CD4-positive, CD25-positive, alpha-beta regulatory T cell (primary cell): ENCODE data around the gene RGS19. TPM values are rescaled to one million over a fixed set of nuclear protein-coding genes. Genes with fewer than 3 reads are reported as not detected.

Experiments used
- ATAC-seq, 2 donors: fragments of 150-1000 bp; cut with Tn5 transposase; one replicate each; pipeline ENCODE4 v1.10.0; 2021; ENCODE audit warnings: low read depth in 2 of 2, moderate number of reproducible peaks in 2 of 2, moderate library complexity in 1 of 2
- DNase-seq, 3 donors: peaks; one replicate each; pipeline versions ENCODE4 v3.0.0 to v3.0.0-alpha.2; 2012 to 2022; ENCODE audit warnings: mixed read lengths in 1 of 3
- H3K27ac ChIP-seq: one replicate; pipeline ENCODE4 v1.7.0; 2013; ENCODE audit warnings: mild to moderate bottlenecking, low read length; ENCODE audit not compliant: insufficient read depth, poor library complexity, severe bottlenecking
- H3K27me3 ChIP-seq: one replicate; pipeline ENCODE4 v1.7.0; 2013; ENCODE audit warnings: low read length; ENCODE audit not compliant: control insufficient read depth, insufficient read depth
- H3K36me3 ChIP-seq: one replicate; pipeline ENCODE4 v1.7.0; 2013; ENCODE audit warnings: mild to moderate bottlenecking, low read length, moderate library complexity; ENCODE audit not compliant: control insufficient read depth, insufficient read depth
- H3K4me1 ChIP-seq: 2 replicates; pipeline ENCODE4 v1.7.0; 2013; ENCODE audit warnings: mild to moderate bottlenecking, low read length; ENCODE audit not compliant: insufficient read depth, control insufficient read depth, poor library complexity, severe bottlenecking
- H3K4me3 ChIP-seq: one replicate; pipeline ENCODE4 v1.7.0; 2013; ENCODE audit warnings: low read depth, mild to moderate bottlenecking, low read length, moderate library complexity
- H3K9me3 ChIP-seq, 2 experiments: 1 replicate in 1 of 2; 2 replicates in 1 of 2; pipeline ENCODE4 v1.7.0; 2013; ENCODE audit warnings: low read length in 2 of 2, mild to moderate bottlenecking in 1 of 2, moderate library complexity in 1 of 2; ENCODE audit not compliant: control insufficient read depth in 2 of 2
- H3K27ac Mint-ChIP-seq, 3 donors: one replicate each; pipeline ENCODE4 v1.8.0; 2020 to 2022; ENCODE audit warnings: mild to moderate bottlenecking in 3 of 3, mixed read lengths in 3 of 3, moderate library complexity in 2 of 3
- H3K27me3 Mint-ChIP-seq: one replicate; pipeline ENCODE4 v1.8.0; 2022; ENCODE audit warnings: mild to moderate bottlenecking, mixed read lengths
- H3K36me3 Mint-ChIP-seq: one replicate; pipeline ENCODE4 v1.8.0; 2020; ENCODE audit warnings: mixed read lengths
- H3K4me1 Mint-ChIP-seq, 4 donors: one replicate each; pipeline ENCODE4 v1.8.0; 2020 to 2022; ENCODE audit warnings: mixed read lengths in 4 of 4, mild to moderate bottlenecking in 1 of 4
- H3K4me3 Mint-ChIP-seq, 4 donors: one replicate each; pipeline ENCODE4 v1.8.0; 2020 to 2022; ENCODE audit warnings: mild to moderate bottlenecking in 4 of 4, mixed read lengths in 4 of 4, moderate library complexity in 3 of 4
- H3K9me3 Mint-ChIP-seq, 7 donors: one replicate each; pipeline ENCODE4 v1.8.0; 2020 to 2022; ENCODE audit warnings: mixed read lengths in 7 of 7, mild to moderate bottlenecking in 3 of 7, moderate library complexity in 2 of 7
- polyA plus RNA-seq, 4 donors: library from polyadenylated mRNA; unstranded; fragments of 300-500 nt; fragmentation: Illumina TruSeq; gene quantifications; one replicate each; pipeline ENCODE4 v1.2.3, GENCODE V29; 2021
- total RNA-seq: library from RNA; stranded (reverse); gene quantifications from one replicate; pipeline ENCODE4 v1.2.3, GENCODE V29; 2022

Gene RGS19
- total and polyA plus RNA-seq, 5 donors from 2014 or later: 50.7 to 105 (median 85.2) TPM

DNA sequence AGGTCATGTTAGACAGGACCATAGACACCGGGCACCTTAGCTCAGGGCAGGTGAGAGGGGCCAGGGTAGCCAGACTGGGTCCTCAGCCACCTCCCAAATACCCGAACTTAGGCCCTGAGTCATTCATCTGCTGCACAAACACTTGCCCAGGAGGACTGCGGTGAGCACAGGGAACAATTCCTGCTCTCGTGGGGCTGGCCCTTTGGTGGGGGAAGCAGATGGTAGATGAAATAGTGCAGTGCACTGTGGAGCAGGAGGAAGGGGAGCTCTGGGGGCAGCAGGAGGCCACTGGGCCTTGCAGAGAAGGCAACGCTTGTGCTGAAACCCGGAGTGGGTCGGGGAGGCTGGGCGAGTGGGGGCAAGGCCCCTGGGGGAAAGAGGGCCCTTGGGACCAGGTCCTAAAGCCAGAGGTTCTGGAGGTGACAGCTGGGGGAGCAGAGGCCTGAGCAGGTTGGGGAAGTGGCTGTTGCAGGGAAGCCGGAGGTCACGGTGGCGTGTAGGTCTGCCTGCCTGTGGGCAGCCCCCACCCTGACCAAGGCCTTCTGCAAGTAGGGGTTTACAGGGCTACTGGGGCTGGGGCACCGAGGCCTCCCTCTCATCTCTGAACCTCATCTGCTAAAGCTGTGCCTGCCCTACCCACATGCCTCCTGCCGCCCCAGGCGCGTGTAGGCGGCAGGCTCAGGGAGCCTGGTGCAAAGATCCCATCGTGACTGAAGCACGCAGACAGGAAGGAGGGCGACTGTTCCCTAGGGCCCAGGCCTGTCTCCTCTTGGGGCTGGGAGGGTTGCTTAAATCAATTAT is 32.7 kb upstream of the RGS19 start:
- H3K27me3 Mint-ChIP-seq: peaks cover 4% of the 10 kb centered on the region
- no peak overlapping the region for H3K27ac ChIP-seq
- DNase-seq (no peak), ATAC-seq (no peak)
- H3K4me1 ChIP-seq: no peaks in the 10 kb centered on the region
- H3K4me3 Mint-ChIP-seq: no peak overlapping the region
- no peaks in the 10 kb centered on the region for H3K36me3 Mint-ChIP-seq
- peaks cover 0 to 7% (median 0%) of the 10 kb centered on the region in 4 donors for H3K4me1 Mint-ChIP-seq
- H3K4me3 ChIP-seq: no peak overlapping the region
- no peaks in the 10 kb centered on the region for H3K27me3 ChIP-seq
- no peak overlapping the region for H3K27ac Mint-ChIP-seq
- no peaks in the 10 kb centered on the region for H3K36me3 ChIP-seq
- no peaks in the 10 kb centered on the region for H3K9me3 ChIP-seq
- no peaks in the 10 kb centered on the region for H3K9me3 Mint-ChIP-seq

DNA sequence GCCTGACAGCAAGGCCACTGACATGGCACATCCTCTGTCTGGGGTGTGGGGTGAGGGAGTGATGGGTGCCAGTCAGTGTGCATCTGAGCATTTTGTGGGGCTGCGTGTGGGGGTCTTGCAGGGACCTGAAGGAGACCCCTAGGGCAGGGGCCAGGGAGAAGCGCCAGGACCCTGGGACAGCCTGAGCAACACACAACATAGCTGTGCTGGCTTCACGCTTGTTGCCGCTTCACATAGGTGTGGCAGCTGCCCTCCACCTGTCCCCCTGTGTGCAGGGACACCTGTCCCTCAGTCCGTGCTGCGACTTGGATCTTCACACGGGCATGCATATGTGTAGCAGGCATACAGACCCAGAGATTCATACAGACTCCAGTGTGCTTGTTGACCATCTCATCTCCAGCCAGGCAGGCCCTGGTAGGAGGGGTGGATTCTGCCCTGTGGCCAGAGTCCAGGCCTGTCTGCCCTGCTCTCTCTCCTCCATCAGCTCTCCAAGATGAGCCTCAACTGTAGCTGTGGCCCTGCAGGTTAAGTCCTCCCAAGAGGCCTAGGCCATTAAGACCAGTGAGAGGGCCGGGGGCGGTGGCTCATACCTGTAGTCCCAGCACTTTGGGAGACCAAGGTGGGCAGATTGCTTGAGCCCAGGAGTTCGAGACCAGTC is 31.2 kb upstream of the RGS19 start:
- Mint-ChIP-seq H3K4me1 (peaks cover 0 to 9% (median 0%) of the 10 kb centered on the region in 4 donors), H3K27me3 (peaks cover 4% of the 10 kb centered on the region), H3K36me3 (no peaks in the 10 kb centered on the region), H3K9me3 (no peaks in the 10 kb centered on the region), H3K4me3 (no peak overlapping the region), H3K27ac (no peak overlapping the region)
- H3K27me3 ChIP-seq: no peaks in the 10 kb centered on the region
- no peak overlapping the region for H3K27ac ChIP-seq
- no peaks in the 10 kb centered on the region for H3K4me1 ChIP-seq
- no peak for DNase-seq
- no peaks in the 10 kb centered on the region for H3K9me3 ChIP-seq
- no peak for ATAC-seq
- no peaks in the 10 kb centered on the region for H3K36me3 ChIP-seq
- H3K4me3 ChIP-seq: no peak overlapping the region

- Mint-ChIP-seq H3K27me3 (peaks cover 4% of the 10 kb centered on the region), H3K36me3 (no peaks in the 10 kb centered on the region), H3K9me3 (no peaks in the 10 kb centered on the region), H3K4me1 (peaks cover 0 to 9% (median 0%) of the 10 kb centered on the region in 4 donors), H3K27ac (no peak overlapping the region), H3K4me3 (no peak overlapping the region)
- no peak overlapping the region for H3K27ac ChIP-seq
- H3K9me3 ChIP-seq: no peaks in the 10 kb centered on the region
- no peak for DNase-seq
- no peaks in the 10 kb centered on the region for H3K27me3 ChIP-seq
- ATAC-seq: no peak
- H3K36me3 ChIP-seq: no peaks in the 10 kb centered on the region
- no peaks in the 10 kb centered on the region for H3K4me1 ChIP-seq
- no peak overlapping the region for H3K4me3 ChIP-seq
Measured at GRCh38 chr20:64109831-64110391, 30.6 kb upstream of the RGS19 start.

- no peak for DNase-seq
- Histone ChIP-seq H3K27ac (no peak overlapping the region), H3K4me1 (no peaks in the 10 kb centered on the region), H3K4me3 (no peak overlapping the region), H3K9me3 (no peaks in the 10 kb centered on the region), H3K27me3 (no peaks in the 10 kb centered on the region), H3K36me3 (no peaks in the 10 kb centered on the region)
- H3K27me3 Mint-ChIP-seq: peaks cover 4% of the 10 kb centered on the region
- H3K4me1 Mint-ChIP-seq: peaks cover 0 to 9% (median 0%) of the 10 kb centered on the region in 4 donors
- no peak overlapping the region for H3K27ac Mint-ChIP-seq
- no peak overlapping the region for H3K4me3 Mint-ChIP-seq
- no peaks in the 10 kb centered on the region for H3K36me3 Mint-ChIP-seq
- ATAC-seq: no peak
- no peaks in the 10 kb centered on the region for H3K9me3 Mint-ChIP-seq
Measured at GRCh38 chr20:64108731-64109681, 29.7 kb upstream of the RGS19 start.

- Mint-ChIP-seq H3K4me3 (peak overlapping the region in 2 of 4 donors; percentile 47 to 56), H3K27me3 (peaks cover 15% of the 10 kb centered on the region), H3K36me3 (no peaks in the 10 kb centered on the region), H3K4me1 (peaks cover 0 to 11% (median 0%) of the 10 kb centered on the region in 4 donors), H3K9me3 (no peaks in the 10 kb centered on the region), H3K27ac (peak overlapping the region in 1 of 3 donors; percentile 38)
- ATAC-seq (no peak), DNase-seq (no peak)
- Histone ChIP-seq H3K27ac (no peak overlapping the region), H3K4me1 (no peaks in the 10 kb centered on the region), H3K9me3 (no peaks in the 10 kb centered on the region), H3K4me3 (no peak overlapping the region), H3K36me3 (no peaks in the 10 kb centered on the region), H3K27me3 (no peaks in the 10 kb centered on the region)
Measured at GRCh38 chr20:64107736-64108457, 28.6 kb upstream of the RGS19 start.

- peaks cover 18% of the 10 kb centered on the region for H3K27me3 Mint-ChIP-seq
- Histone ChIP-seq H3K36me3 (no peaks in the 10 kb centered on the region), H3K27me3 (no peaks in the 10 kb centered on the region), H3K9me3 (no peaks in the 10 kb centered on the region), H3K27ac (no peak within 1 kb of the TSS), H3K4me1 (peaks cover 4% of the 10 kb centered on the region), H3K4me3 (no peak within 1 kb of the TSS)
- ATAC-seq (peak in 1 of 2 donors; percentile 58), DNase-seq (peak in 1 of 3 donors; percentile 35)
- H3K27ac Mint-ChIP-seq: peak within 1 kb of the TSS in 1 of 3 donors; percentile 38
- H3K9me3 Mint-ChIP-seq: no peaks in the 10 kb centered on the region
- H3K4me1 Mint-ChIP-seq: peaks cover 0 to 14% (median 0%) of the 10 kb centered on the region in 4 donors
- H3K4me3 Mint-ChIP-seq: peak within 1 kb of the TSS in 2 of 4 donors; percentile 47 to 56
- H3K36me3 Mint-ChIP-seq: no peaks in the 10 kb centered on the region
Measured at GRCh38 chr20:64106981-64107735, 27.8 kb upstream of the RGS19 start, which contains the start of gene NPBWR2. TSS of gene NPBWR2 (minus strand) at chr20:64107565. CDS start at chr20:64106831, 734 bp downstream.
